ENCODE measurements around the gene XRCC5. TPM values are rescaled to one million over a fixed set of nuclear protein-coding genes. Genes with fewer than 3 reads are reported as not detected.
A peak's percentile ranks its signal among the peaks of the same experiment; 100 is the strongest.

The XRCC5 gene
- total RNA-seq, 1 donor from 2014 or later: 524 TPM

DNA sequence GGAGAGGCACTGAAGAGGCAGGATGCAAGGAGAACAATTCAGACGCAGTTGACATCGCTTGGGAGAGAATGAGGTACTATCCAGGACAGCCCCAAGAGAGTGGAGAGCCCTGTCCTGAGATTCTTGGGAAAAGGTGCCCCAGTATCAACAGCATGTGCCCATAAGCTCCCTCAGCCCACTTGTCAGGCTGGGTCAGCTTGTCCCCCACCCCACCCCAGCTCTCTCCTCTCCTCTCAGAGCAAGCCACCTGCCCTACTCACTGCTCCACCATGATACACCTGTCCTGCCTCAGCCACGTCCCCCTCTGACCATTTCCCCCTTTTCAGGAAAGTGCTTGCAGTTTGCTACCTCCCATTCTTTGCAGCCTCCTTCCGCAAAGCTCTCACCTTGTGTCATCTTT, 111.8 kb downstream of the XRCC5 start:
- Mint-ChIP-seq H3K9me3 (no peaks in the 10 kb centered on the region), H3K4me3 (no peak overlapping the region), H3K27me3 (ENCODE audit: low read depth) (no peaks in the 10 kb centered on the region), H3K4me1 (peaks cover 16% of the 10 kb centered on the region), H3K36me3 (ENCODE audit: low read depth) (peaks cover 5% of the 10 kb centered on the region), H3K27ac (ENCODE audit: unreplicated experiment) (no peak overlapping the region)
- TF ChIP-seq, protein P1, sequence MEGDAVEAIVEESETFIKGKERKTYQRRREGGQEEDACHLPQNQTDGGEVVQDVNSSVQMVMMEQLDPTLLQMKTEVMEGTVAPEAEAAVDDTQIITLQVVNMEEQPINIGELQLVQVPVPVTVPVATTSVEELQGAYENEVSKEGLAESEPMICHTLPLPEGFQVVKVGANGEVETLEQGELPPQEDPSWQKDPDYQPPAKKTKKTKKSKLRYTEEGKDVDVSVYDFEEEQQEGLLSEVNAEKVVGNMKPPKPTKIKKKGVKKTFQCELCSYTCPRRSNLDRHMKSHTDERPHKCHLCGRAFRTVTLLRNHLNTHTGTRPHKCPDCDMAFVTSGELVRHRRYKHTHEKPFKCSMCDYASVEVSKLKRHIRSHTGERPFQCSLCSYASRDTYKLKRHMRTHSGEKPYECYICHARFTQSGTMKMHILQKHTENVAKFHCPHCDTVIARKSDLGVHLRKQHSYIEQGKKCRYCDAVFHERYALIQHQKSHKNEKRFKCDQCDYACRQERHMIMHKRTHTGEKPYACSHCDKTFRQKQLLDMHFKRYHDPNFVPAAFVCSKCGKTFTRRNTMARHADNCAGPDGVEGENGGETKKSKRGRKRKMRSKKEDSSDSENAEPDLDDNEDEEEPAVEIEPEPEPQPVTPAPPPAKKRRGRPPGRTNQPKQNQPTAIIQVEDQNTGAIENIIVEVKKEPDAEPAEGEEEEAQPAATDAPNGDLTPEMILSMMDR (conservative IDR thresholded peaks at IDR 0.05): no peak
- DNase-seq (ENCODE audit: low read depth, low spot score): no peak

DNA sequence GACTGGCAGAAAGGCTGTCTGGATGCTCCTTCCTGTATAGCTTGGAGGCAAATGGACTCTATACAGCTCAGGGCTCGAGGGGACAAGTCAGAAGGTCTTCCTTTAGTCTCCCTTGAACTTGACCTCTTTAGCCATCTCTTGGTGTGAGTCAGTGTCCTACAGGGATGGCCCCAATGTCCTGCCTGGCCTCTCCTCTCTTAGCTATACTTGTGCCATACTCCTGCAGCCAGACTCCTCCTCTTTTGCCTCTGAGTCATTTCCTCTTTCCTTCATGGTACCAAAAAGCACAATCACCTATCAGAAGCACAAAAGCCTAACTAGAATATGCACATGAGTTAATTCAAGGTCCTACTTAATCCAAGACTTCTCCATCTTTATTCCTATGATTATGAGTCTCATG, 112.7 kb downstream of the XRCC5 start:
- no peak overlapping the region for H3K27ac Mint-ChIP-seq (ENCODE audit: unreplicated experiment)
- no peaks in the 10 kb centered on the region for H3K27me3 Mint-ChIP-seq (ENCODE audit: low read depth)
- H3K9me3 Mint-ChIP-seq: no peaks in the 10 kb centered on the region
- H3K4me3 Mint-ChIP-seq: no peak overlapping the region
- peaks cover 14% of the 10 kb centered on the region for H3K4me1 Mint-ChIP-seq
- no peak for DNase-seq (ENCODE audit: low read depth, low spot score)
- TF ChIP-seq, protein P1 (conservative IDR thresholded peaks at IDR 0.05): no peak
- H3K36me3 Mint-ChIP-seq (ENCODE audit: low read depth): peaks cover 5% of the 10 kb centered on the region

DNA sequence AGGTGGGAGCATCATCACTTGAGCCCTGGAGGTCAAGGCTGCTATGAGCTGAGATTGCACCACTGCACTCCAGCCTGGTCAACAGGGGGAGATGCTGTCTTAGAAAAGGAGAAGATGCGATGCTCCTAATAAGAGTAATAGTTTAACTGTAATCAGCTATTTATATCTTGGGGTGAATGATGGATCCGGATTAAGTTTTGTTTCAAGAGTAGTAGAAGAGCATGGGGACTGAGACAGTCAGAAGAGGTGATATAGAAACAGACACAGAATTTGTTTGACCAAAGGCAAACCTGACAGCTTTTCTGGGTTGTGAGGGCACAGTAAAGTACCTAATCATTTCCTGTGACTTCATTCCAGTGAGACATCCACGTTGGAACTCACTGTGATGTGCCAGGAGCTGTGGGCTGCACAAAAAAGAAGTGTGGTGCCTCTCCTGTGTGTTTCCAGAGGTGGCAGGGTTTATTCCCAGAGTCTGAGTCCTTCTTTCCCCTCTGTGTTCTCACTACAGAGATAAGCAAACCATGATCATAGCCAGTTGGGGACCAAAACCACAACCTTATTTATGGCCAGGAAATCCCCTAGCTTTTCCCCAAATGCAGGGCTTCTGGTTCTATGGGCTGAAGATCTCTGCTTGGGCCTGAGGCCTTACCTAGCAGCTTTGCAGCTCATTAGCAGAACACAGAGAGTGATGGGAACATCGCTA, 113.7 kb downstream of the XRCC5 start:
- Mint-ChIP-seq H3K27ac (ENCODE audit: unreplicated experiment) (no peak overlapping the region), H3K4me1 (peaks cover 5% of the 10 kb centered on the region), H3K36me3 (ENCODE audit: low read depth) (peaks cover 5% of the 10 kb centered on the region), H3K4me3 (no peak overlapping the region), H3K9me3 (no peaks in the 10 kb centered on the region), H3K27me3 (ENCODE audit: low read depth) (no peaks in the 10 kb centered on the region)
- no peak for DNase-seq (ENCODE audit: low read depth, low spot score)
- TF ChIP-seq, protein P1 (conservative IDR thresholded peaks at IDR 0.05): peak; percentile 29

DNA sequence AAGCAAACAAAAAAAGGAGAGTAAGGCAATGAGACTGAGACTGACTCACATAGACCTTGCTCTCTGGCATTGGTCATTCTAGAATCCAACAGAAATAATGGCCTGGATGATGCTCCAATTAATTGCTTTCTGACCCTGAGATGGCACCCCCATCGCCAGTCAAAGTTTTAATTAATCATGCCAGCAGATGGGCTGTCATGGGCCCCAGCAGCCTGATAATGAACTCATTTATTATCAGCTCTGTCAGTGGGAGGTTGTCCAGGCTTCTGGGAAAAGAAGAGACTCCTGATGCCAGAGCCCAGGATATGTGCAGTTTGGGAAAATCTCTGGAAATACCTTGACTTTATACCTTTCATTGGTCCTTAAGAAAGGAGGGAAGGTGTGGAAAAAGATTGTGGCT, 115.2 kb downstream of the XRCC5 start:
- Mint-ChIP-seq H3K9me3 (no peaks in the 10 kb centered on the region), H3K4me1 (peaks cover 5% of the 10 kb centered on the region), H3K27ac (ENCODE audit: unreplicated experiment) (no peak overlapping the region), H3K4me3 (no peak overlapping the region), H3K27me3 (ENCODE audit: low read depth) (no peaks in the 10 kb centered on the region), H3K36me3 (ENCODE audit: low read depth) (peaks cover 9% of the 10 kb centered on the region)
- DNase-seq (ENCODE audit: low read depth, low spot score): no peak
- TF ChIP-seq, protein P1 (conservative IDR thresholded peaks at IDR 0.05): no peak

DNA sequence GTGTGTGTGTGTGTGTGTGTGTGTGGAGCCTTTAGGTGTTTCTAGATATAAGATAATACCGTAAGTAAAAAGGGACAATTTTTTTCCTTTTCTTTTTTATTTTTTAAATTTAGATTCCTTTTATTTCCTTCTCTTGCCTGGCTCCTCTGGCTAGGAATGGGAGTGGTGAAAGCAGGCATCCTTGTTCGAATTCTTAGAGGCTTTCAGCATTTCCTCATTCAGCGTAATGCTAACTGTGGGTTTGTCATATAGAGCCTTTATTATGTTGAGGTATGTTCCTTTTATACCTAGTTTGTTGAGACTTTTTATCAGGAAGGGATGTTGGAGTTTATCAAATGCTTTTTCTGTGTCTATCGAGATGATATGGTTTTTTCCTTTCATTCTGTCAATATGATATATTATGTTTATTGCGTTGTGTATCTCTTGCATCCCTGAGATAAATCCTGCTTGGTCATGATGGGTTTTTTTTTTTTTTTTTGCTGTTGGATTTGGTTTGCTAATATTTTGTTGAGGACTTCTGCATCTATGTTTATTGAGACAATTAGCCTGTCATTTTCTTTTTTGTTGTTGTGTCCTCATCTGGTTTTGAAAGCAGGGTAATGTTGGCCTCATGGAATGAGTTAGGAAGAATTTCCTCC, 120.2 kb downstream of the XRCC5 start:
- peaks cover 13% of the 10 kb centered on the region for H3K9me3 Mint-ChIP-seq
- H3K27me3 Mint-ChIP-seq (ENCODE audit: low read depth): no peaks in the 10 kb centered on the region
- DNase-seq (ENCODE audit: low read depth, low spot score): no peak
- H3K4me3 Mint-ChIP-seq: no peak overlapping the region
- H3K4me1 Mint-ChIP-seq: no peaks in the 10 kb centered on the region
- H3K27ac Mint-ChIP-seq (ENCODE audit: unreplicated experiment): no peak overlapping the region
- TF ChIP-seq, protein P1 (conservative IDR thresholded peaks at IDR 0.05): no peak
- H3K36me3 Mint-ChIP-seq (ENCODE audit: low read depth): peaks cover 34% of the 10 kb centered on the region
